Measurements from ENCODE around the gene LSAMP. TPM values are rescaled to one million over a fixed set of nuclear protein-coding genes. Genes with fewer than 3 reads are reported as not detected.

Gene LSAMP
- total and polyA plus RNA-seq, 2 of the 4 experiments (the other 2 are of a cell fraction), result 7.9 to 8.0 TPM

DNA sequence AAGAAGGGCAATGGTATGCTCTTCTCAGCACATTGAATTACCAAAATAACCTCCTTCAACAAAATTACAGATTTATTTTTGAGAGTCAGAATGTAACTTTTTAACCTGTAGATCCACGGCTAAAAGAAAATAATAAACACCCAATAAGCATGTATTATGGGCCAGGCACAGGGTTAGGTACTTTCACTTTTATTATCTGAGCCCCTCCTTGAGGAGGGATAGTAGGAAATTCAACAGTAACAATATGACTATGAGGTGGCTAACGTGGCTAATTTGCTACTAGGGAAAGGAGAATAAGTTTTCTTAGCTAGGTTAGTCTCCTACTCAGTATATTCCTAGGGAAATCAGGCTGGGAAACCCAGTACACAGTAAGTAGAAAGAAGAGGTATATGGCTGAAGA, 515.1 kb downstream of the LSAMP start:
- Histone ChIP-seq H4K5ac (ENCODE audit: low read depth, low read length) (no peak overlapping the region), H4K20me1 (ENCODE audit: insufficient read depth, low read length) (no peaks in the 10 kb centered on the region), H3K9ac (ENCODE audit: low read depth, low read length) (no peak overlapping the region), H2BK5ac (ENCODE audit: low read depth, low read length, poor library complexity, severe bottlenecking) (no peak overlapping the region), H3K79me1 (ENCODE audit: low read depth in 1 of 2, low read length in 2 of 2) (no peaks in the 10 kb centered on the region), H2BK20ac (ENCODE audit: low read depth, low read length) (no peak overlapping the region), H2AFZ (replicated peaks; ENCODE audit: low read length, poor library complexity) (no peak overlapping the region), H3K56ac (ENCODE audit: extremely low read depth, insufficient read depth, low read length) (no peak overlapping the region), H3K27ac (ENCODE audit: insufficient read depth, low read length) (no peak overlapping the region), H3K4me3 (ENCODE audit: insufficient read depth, low read depth, low read length) (no peak overlapping the region), H3K4me1 (ENCODE audit: control insufficient read depth, insufficient read depth, low read length) (no peaks in the 10 kb centered on the region), H3K36me3 (ENCODE audit: control insufficient read depth, insufficient read depth, low read length) (no peaks in the 10 kb centered on the region), H3K9me3 (ENCODE audit: control insufficient read depth, insufficient read depth, low read length) (no peaks in the 10 kb centered on the region), H4K91ac (ENCODE audit: insufficient read depth, low read depth, low read length) (no peak overlapping the region), H3K14ac (replicated peaks; ENCODE audit: low read depth, low read length) (no peak overlapping the region), H3K4ac (ENCODE audit: low read depth, low read length) (no peak overlapping the region), H3K27me3 (ENCODE audit: control insufficient read depth, insufficient read depth, low read length) (no peaks in the 10 kb centered on the region), H3K23ac (ENCODE audit: low read depth, low read length) (no peak overlapping the region), H4K8ac (ENCODE audit: low read depth in 2 of 2, low read length in 2 of 2) (no peak overlapping the region), H2AK5ac (ENCODE audit: low read depth, low read length) (no peak overlapping the region), H3K18ac (ENCODE audit: low read depth, low read length) (no peak overlapping the region), H2AK9ac (replicated peaks; ENCODE audit: low read depth, low read length, poor library complexity) (no peak overlapping the region), H3K9me1 (ENCODE audit: insufficient read depth, low read length) (no peaks in the 10 kb centered on the region), H2BK120ac (ENCODE audit: low read depth, low read length) (no peak overlapping the region), H3K4me2 (ENCODE audit: low read depth, low read length) (no peak overlapping the region), H2BK15ac (ENCODE audit: low read depth, low read length) (no peak overlapping the region)
- dilution Hi-C loops (cut with HindIII; ENCODE audit: low sequenced_read_pairs, unreplicated experiment), result no loop called here
- POLR2A ChIA-PET (ENCODE audit: unreplicated experiment), result no interaction called here
- TF ChIP-seq, protein P1, sequence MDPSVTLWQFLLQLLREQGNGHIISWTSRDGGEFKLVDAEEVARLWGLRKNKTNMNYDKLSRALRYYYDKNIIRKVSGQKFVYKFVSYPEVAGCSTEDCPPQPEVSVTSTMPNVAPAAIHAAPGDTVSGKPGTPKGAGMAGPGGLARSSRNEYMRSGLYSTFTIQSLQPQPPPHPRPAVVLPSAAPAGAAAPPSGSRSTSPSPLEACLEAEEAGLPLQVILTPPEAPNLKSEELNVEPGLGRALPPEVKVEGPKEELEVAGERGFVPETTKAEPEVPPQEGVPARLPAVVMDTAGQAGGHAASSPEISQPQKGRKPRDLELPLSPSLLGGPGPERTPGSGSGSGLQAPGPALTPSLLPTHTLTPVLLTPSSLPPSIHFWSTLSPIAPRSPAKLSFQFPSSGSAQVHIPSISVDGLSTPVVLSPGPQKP (IDR thresholded peaks at IDR 0.05; ENCODE audit: borderline replicate concordance, low read depth, low read length), result no peak
- TF ChIP-seq CHD1 (IDR thresholded peaks at IDR 0.05; ENCODE audit: low read depth, low read length), result no peak
- no peak for TF ChIP-seq CEBPB (IDR thresholded peaks at IDR 0.05; ENCODE audit: low read depth, low read length)
- no peak for TF ChIP-seq FOS (IDR thresholded peaks at IDR 0.05; ENCODE audit: low read depth, low read length)
- no peak for TF ChIP-seq RAD21 (IDR thresholded peaks at IDR 0.05; ENCODE audit: low read length)
- no peak for TF ChIP-seq SMC3 (IDR thresholded peaks at IDR 0.05; ENCODE audit: low read depth, low read length)
- no peak for TF ChIP-seq BHLHE40 (IDR thresholded peaks at IDR 0.05; ENCODE audit: low read depth, low read length)
- no peak for TF ChIP-seq MAFK (IDR thresholded peaks at IDR 0.05; ENCODE audit: low read depth, low read length)
- no peak for TF ChIP-seq MXI1 (IDR thresholded peaks at IDR 0.05; ENCODE audit: borderline replicate concordance, low read depth, low read length)
- in situ Hi-C loops (cut with MboI; ENCODE audit: low sequenced_read_pairs), result no loop called here
- no peak for DNase-seq
- BruUV-seq (replicated peaks), result no TSS peak
- CTCF ChIA-PET, result interaction anchor here (0.5 kb wide), 1 partner anchor 146 kb away, joined by 3 read pairs; no protein-coding TSS in a partner anchor
- WGBS, 2 experiments (ENCODE audit: extremely low coverage in 2 of 2, insufficient read length in 1 of 2), result no CpG with 5 or more reads among the region's 2 CpGs
- intact Hi-C loops (cut with micrococcal nuclease), result no loop called here
- no peak for ATAC-seq (ENCODE audit: low read depth)
